ENCODE results near the gene CPA3.

CPA3 gene

GRCh38 chr3:148857316-148857715 is 7.8 kb upstream of the CPA3 start:
- no peak for DNase-seq (ENCODE audit: low read depth in 2 of 2)

DNA sequence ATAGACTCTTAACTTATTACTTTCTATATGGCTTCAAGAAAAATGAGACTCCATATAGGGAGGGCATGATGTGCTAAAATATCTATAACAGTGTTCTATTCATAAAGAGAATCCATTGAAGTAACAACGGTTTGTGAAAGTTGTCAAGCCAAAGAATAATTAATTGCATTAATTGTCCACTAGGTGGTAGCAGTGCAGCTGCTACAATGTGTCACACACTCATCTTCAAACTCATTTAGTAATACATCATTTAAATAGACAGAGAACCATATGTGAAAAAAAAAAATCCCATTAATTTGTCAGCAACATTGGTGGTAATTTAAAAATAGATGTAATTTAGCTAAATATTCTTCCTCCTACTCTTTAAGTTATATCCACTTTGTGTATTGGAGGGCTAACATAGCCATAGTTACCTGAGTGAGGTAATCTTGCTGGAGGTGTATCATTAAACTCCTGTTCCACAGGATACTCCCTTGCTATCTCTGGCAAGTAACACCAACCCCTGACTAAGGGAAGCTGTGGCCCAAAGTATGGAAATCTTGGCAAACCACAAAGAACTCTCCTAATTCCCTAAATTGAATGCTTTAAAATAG is 3.7 kb upstream of the CPA3 start:
- no peak for DNase-seq (ENCODE audit: low read depth in 2 of 2)

DNA sequence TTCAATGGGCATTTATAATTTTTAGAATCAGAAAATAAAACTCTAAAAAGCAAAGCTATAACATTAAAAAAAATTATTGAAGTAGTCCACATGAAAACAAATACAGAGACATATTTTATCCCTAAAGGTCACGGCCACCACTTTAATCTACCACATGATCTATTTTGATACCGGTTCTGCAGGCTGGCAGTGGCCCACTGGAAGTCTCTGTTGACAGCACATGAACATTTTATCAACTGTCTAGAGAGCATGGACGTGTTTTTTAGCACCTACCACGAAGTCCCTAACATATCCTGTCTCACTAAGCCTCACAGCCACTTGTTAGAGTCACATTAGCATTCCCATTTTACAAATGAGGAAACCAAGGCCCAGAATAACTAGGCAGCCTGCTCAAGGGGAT is 1.8 kb upstream of the CPA3 start:
- DNase-seq (ENCODE audit: low read depth in 2 of 2), result no peak

- no peak for DNase-seq (ENCODE audit: low read depth in 2 of 2)
Measured at GRCh38 chr3:148863814-148864213, 1.3 kb upstream of the CPA3 start.

GRCh38 chr3:148866261-148866660 is 1.2 kb downstream of the CPA3 start:
- DNase-seq (ENCODE audit: low read depth in 2 of 2), result no peak

DNA sequence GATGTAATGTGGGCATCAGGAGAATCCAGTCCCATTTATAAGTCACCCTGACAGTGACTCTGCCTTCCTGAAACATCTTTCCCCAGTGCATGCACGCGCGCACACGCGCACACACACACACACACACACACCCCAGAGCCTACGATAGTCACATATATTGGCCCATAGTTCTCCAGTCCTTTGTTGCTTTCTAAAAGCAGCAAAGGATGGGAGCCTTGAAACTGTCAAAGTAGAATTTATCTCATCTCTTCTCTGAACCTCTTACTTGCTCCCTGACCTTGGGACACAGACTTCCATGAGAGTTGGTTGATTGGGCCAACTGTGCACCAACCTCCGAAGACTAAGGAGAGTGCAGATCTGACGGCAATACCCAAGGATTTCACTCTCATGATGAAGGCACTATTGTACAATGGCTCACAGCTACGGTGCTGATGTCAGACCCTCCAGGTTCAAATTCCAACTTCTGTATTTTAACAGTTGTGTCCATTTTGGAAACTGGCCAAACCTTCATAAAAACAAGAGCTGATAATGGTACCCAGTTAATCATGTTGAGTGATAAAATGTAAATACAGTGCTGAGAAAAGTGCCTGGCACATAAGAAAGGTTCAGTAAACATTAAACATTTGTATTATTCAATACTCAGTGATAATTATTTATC is 8.3 kb downstream of the CPA3 start:
- no peak for DNase-seq (ENCODE audit: low read depth in 2 of 2)

GRCh38 chr3:148873977-148874376 is 8.9 kb downstream of the CPA3 start:
- no peak for DNase-seq (ENCODE audit: low read depth in 2 of 2)

DNA sequence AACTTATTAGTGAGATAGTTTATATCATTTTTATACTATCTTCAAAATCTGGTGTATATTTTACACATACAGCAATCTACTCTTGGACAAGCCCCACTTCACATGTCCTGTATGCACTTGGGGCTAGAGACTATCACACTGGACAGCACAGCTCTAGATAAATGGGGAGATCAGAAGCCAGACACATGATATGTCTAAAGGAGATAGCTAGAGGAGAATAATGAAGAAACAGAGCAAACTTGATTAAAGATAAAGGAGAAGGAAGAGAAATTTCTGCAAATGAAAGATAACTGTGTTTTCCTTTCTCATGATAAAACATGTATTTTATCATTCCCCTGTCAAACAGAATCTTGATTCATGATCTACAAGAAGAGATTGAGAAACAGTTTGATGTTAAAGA is 13.0 kb downstream of the CPA3 start:
- no peak for DNase-seq (ENCODE audit: low read depth in 2 of 2)

DNA sequence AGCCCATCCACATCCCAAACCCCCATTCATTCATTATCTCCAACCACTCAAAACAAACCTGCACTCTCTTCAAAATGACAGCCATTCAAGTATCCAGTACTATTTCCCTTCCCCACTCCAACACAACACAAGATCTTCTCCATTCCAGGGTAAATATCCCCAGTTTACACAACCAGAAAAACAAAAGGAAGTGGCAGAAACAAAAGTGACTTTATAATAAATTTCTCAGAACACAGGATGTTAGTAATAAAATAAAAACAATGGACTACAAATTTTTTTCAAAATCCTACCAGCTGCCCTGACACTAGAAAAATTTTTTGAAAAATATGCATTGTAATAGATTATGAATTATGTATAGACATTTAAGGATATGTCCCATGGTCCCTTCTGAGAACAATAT is 14.2 kb downstream of the CPA3 start:
- no peak for DNase-seq (ENCODE audit: low read depth in 2 of 2)

DNA sequence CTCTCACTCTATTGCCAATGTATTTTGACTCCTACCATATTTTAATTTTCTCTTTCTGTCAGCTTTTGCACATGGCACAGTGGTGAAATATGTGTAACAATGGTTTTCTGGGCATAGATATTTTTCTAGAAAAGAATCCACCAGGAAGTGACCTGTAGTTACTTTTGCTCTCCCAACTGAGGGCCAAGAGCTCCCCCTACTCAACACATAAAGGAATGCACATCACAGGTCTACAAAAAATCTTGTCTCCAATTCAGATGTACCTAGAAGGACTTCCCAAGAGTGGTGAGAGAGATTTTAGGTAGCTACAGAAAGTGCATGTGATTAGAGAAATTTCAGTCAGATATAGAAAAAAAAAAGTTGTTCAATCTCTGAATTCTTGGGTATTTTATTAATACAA is 15.6 kb downstream of the CPA3 start:
- DNase-seq (ENCODE audit: low read depth in 2 of 2), result no peak

- DNase-seq (ENCODE audit: low read depth in 2 of 2), result no peak
Measured at GRCh38 chr3:148881286-148881685, 16.2 kb downstream of the CPA3 start.

DNA sequence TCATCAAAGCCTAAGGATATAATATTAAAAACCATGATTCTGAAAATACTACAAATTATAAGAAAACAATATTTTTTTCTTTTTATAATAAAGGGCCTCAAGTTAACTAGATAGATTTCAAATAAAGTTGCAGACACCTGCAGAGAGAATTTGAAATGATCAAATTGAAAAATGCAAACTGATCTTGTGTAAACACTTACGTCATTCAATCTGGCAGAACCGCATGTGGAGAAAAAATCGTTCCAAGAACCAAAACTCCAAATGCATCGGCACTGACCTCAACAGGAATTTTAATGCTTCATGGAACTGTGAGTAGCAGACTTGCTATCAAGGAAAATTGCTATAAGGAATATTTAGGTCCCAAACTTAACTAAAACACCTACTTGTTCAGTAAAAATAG is 17.2 kb downstream of the CPA3 start:
- DNase-seq (ENCODE audit: low read depth in 2 of 2), result no peak

DNA sequence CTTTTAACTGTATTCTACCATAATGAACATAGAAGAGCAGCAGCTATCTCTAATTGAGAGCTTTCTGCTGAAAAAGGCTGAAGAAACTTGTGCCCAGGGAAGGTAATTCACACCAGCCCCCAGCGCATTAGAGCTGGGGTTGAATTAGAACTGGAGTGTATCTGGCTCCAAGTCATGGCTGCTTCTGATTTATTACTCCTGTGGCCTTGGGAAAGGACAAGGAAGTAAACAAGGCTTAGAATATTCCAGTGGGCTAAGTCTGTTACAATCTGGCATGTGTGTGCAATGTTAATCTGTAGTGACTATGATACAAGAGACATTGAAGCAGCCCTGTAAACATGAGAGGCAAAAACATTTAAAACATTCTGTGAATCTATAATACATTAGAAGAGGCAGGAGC is 18.1 kb downstream of the CPA3 start:
- no peak for DNase-seq (ENCODE audit: low read depth in 2 of 2)

- DNase-seq (ENCODE audit: low read depth in 2 of 2), result no peak
Measured at GRCh38 chr3:148884261-148884660, 19.2 kb downstream of the CPA3 start.

GRCh38 chr3:148889828-148890227 is 24.7 kb downstream of the CPA3 start:
- DNase-seq (ENCODE audit: low read depth in 2 of 2), result no peak

DNA sequence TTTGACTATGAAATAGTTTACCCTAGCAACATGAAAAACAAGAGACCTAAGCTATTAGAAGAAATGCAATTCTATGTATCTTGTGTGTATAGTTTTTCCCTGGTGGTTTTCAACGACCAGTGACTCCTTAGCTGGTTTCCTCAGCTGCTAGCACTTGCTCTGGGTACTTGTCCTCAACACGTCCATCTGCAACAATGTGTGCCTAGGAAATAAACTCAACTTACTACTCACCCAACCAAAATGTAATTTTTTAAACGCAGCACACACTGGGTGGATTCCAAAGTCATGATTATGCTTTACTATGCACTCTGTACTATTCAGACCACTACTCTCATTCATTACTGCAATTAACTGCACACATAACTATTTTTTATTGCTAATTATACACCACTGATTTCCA is 31.0 kb downstream of the CPA3 start:
- no peak for DNase-seq (ENCODE audit: low read depth in 2 of 2)

DNA sequence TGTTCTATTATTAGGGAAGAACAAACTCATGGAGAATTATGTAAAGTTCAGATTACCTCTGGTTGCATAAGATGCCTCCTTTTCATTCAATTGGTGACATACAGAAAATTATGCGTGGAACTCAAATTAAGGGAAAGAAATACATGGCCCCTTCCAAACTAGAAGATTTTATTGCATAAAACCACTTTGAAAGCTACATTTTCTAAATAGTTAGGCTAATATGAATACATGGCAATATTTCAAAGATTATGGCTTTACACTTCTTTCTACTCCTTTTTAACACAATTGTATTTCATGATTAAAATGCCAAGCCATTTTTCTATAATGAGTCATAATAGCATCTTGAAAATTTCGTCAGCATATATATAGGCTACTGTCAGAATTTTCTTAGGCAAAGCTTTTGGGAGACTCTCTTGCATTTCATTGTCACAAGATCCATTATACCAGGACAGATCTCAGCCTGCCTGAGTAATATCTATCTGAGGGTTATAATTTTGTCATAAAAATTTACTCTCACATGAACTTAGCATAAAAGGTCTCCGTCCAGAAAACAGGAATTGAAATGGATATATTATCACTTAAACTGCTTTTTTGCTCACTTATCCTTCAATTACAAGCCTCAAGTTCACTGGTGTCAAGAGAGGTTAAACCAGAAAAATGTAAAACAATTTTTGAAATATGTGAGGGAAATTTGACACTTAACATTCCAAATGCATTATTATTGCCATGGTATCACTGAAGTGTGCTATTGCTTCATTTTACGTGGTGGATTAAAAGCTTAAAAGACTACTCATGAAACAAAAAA is 37.1 kb downstream of the CPA3 start:
- DNase-seq (ENCODE audit: low read depth in 2 of 2), result no peak

DNA sequence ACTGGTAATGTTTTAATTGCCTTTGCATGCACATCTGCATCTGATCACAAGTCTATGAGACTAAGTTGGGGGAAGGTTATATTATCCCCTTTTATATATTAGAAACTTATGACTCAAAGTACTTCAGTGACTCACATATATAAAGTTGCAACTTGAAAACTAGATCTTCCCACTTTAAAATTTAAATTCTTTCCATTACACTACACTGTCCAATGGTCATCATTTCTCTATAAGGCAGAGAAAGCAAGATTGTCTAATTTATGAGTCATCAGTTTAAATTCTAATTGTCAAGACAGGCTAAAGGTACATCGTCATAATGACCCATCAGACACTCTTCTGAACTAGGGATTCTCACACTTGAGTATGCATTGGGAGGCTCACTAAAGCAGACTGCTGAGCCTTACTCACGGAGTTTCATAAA is 37.9 kb downstream of the CPA3 start:
- no peak for DNase-seq (ENCODE audit: low read depth in 2 of 2)

DNA sequence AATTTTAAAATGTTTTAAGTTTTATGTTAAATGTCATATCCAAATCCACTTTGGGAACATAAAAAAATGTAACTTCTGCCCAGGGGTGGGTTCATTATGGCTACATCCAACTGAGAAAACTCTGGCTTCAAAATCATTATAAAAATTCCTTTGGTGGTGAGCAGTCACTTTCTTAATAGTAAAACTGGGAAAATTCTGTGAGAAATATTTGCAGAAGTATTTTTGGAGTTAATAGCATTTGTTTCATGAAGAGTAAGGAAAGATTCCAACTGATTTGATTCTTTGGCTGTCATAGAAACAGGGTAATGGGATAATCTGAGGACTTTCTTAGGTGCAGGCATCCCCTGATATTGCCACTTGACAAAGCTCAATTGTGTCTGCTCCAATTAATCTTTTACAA is 38.8 kb downstream of the CPA3 start:
- no peak for DNase-seq (ENCODE audit: low read depth in 2 of 2)

DNA sequence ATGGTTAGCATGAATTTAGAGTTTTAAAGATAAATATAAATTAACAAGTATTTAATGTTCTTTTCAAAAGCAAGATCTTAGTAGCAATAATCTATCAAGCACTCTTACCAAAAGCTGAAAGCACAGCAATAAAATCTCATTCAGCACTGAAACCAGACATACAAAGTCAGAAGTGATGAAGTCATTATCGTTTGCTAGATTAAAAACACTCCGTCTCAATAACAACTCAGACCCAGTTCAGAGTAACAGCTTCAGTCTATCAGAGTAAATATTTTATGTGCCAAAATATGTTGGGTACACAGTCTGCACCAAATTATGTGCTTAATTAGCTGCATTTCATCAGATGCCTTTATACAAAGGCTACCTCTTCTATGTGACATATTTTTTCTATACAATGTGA is 41.6 kb downstream of the CPA3 start:
- no peak for DNase-seq (ENCODE audit: low read depth in 2 of 2)

GRCh38 chr3:148911173-148911572 is 46.1 kb downstream of the CPA3 start:
- DNase-seq (ENCODE audit: low read depth in 2 of 2), result no peak

DNA sequence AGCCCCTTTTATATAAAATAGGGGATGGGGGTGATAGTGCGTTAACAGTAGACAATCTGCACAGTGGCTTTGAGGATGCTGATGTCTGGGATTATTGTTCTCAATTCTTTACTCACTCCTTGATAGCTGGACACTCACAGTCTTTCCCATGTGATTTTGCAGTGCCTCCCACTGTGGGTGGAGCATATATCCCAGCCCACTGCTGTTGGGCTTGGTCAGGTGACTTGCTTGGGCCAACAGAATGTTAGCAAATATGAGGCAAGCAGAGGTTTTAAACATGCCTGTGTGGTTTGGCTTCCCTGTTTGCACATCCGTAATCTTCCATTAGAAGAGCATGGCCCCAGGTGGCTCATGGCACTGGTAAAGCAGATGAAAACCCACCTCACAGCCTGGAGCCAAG is 46.5 kb downstream of the CPA3 start:
- no peak for DNase-seq (ENCODE audit: low read depth in 2 of 2)
